Type B pancreatic cell (in vitro differentiated cells): ENCODE data around the gene MBTPS1. TPM values are rescaled to one million over a fixed set of nuclear protein-coding genes. Genes with fewer than 3 reads are reported as not detected.

Experiments used
- DNase-seq: peaks from one replicate; pipeline ENCODE4 v3.0.0; 2021; ENCODE audit warnings: mixed read lengths; ENCODE audit not compliant: unreplicated experiment; ENCODE audit errors: extremely low spot score
- H3K27ac Mint-ChIP-seq: 2 replicates; pipeline ENCODE4 v1.8.0; 2021; ENCODE audit warnings: mild to moderate bottlenecking, mixed read lengths
- H3K27me3 Mint-ChIP-seq: 2 replicates; pipeline ENCODE4 v1.8.0; 2021; ENCODE audit warnings: mixed read lengths
- H3K36me3 Mint-ChIP-seq: 2 replicates; pipeline ENCODE4 v1.8.0; 2021; ENCODE audit warnings: mixed read lengths
- H3K4me1 Mint-ChIP-seq: one replicate; pipeline ENCODE4 v1.8.0; 2021; ENCODE audit warnings: mixed read lengths; ENCODE audit not compliant: unreplicated experiment
- H3K4me3 Mint-ChIP-seq: 2 replicates; pipeline ENCODE4 v1.8.0; 2021; ENCODE audit warnings: mild to moderate bottlenecking, mixed read lengths
- H3K9me3 Mint-ChIP-seq: 2 replicates; pipeline ENCODE4 v1.8.0; 2021; ENCODE audit warnings: mixed read lengths
- total RNA-seq: library from RNA; stranded (reverse); gene quantifications from 2 replicates; pipeline ENCODE4 v1.2.1, GENCODE V29; 2021; ENCODE audit warnings: low replicate concordance
- TF ChIP-seq, protein P1 (sequence below): fragments of 200-600 bp; sonication (generic); conservative IDR thresholded peaks from 2 replicates; pipeline ENCODE4 v1.5.0; 2021; ENCODE audit warnings: antibody characterized with exemption, mild to moderate bottlenecking

The MBTPS1 gene
- total RNA-seq, 1 donor from 2014 or later: 88.4 TPM

GRCh38 chr16:84055366-84055765 is 61.4 kb downstream of the MBTPS1 start:
- Mint-ChIP-seq H3K4me1 (no peaks in the 10 kb centered on the region), H3K9me3 (no peaks in the 10 kb centered on the region), H3K36me3 (peaks cover 24% of the 10 kb centered on the region), H3K27ac (no peak overlapping the region), H3K27me3 (no peaks in the 10 kb centered on the region), H3K4me3 (no peak overlapping the region)
- TF ChIP-seq, protein P1, sequence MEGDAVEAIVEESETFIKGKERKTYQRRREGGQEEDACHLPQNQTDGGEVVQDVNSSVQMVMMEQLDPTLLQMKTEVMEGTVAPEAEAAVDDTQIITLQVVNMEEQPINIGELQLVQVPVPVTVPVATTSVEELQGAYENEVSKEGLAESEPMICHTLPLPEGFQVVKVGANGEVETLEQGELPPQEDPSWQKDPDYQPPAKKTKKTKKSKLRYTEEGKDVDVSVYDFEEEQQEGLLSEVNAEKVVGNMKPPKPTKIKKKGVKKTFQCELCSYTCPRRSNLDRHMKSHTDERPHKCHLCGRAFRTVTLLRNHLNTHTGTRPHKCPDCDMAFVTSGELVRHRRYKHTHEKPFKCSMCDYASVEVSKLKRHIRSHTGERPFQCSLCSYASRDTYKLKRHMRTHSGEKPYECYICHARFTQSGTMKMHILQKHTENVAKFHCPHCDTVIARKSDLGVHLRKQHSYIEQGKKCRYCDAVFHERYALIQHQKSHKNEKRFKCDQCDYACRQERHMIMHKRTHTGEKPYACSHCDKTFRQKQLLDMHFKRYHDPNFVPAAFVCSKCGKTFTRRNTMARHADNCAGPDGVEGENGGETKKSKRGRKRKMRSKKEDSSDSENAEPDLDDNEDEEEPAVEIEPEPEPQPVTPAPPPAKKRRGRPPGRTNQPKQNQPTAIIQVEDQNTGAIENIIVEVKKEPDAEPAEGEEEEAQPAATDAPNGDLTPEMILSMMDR: no peak
- peak; percentile 47 for DNase-seq

- peaks cover 24% of the 10 kb centered on the region for H3K36me3 Mint-ChIP-seq
- DNase-seq: peak; percentile 69
- H3K27me3 Mint-ChIP-seq: no peaks in the 10 kb centered on the region
- H3K9me3 Mint-ChIP-seq: no peaks in the 10 kb centered on the region
- H3K4me1 Mint-ChIP-seq: no peaks in the 10 kb centered on the region
- no peak overlapping the region for H3K4me3 Mint-ChIP-seq
- TF ChIP-seq, protein P1: no peak
- no peak overlapping the region for H3K27ac Mint-ChIP-seq
These were observed 61.8 kb downstream of the MBTPS1 start for GRCh38 chr16:84054916-84055315.

DNA sequence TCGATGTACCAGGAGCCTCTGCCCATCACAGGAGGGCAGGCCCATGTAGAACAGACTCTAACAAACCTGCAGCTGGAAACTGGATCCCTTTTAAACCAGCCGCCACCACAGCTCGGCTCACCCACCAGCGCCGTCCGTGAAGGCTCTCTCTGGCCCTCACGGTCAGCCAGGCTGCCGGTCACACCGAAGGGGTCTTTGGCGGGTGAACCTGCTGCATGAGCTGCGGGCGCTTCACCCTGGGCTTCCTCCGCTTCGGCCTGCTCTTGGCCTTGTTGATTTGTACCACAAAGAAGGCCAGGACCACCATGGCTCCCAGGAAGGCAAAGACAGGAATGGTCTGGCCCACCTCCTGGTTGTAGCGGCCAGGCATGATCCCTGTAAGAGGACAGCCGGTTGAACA is 62.5 kb downstream of the MBTPS1 start:
- Mint-ChIP-seq H3K27me3 (no peaks in the 10 kb centered on the region), H3K9me3 (no peaks in the 10 kb centered on the region), H3K4me1 (no peaks in the 10 kb centered on the region), H3K27ac (no peak overlapping the region), H3K36me3 (peaks cover 24% of the 10 kb centered on the region), H3K4me3 (no peak overlapping the region)
- peak; percentile 68 for DNase-seq
- TF ChIP-seq, protein P1: no peak

GRCh38 chr16:84053237-84053636 is 63.5 kb downstream of the MBTPS1 start:
- Mint-ChIP-seq H3K27ac (no peak overlapping the region), H3K27me3 (no peaks in the 10 kb centered on the region)

GRCh38 chr16:84052071-84052622 is 64.6 kb downstream of the MBTPS1 start:
- no peak overlapping the region for H3K4me3 Mint-ChIP-seq
- no peaks in the 10 kb centered on the region for H3K4me1 Mint-ChIP-seq
- H3K27ac Mint-ChIP-seq: no peak overlapping the region
- TF ChIP-seq, protein P1: no peak
- H3K9me3 Mint-ChIP-seq: no peaks in the 10 kb centered on the region
- no peak for DNase-seq
- H3K27me3 Mint-ChIP-seq: no peaks in the 10 kb centered on the region
- H3K36me3 Mint-ChIP-seq: peaks cover 19% of the 10 kb centered on the region

More at GRCh38 chr16:84053237-84053636, 63.5 kb downstream of the MBTPS1 start:
- no peaks in the 10 kb centered on the region for H3K9me3 Mint-ChIP-seq
- no peak overlapping the region for H3K4me3 Mint-ChIP-seq
- no peaks in the 10 kb centered on the region for H3K4me1 Mint-ChIP-seq
- TF ChIP-seq, protein P1: no peak
- peak; percentile 42 for DNase-seq
- H3K36me3 Mint-ChIP-seq: peaks cover 24% of the 10 kb centered on the region

DNA sequence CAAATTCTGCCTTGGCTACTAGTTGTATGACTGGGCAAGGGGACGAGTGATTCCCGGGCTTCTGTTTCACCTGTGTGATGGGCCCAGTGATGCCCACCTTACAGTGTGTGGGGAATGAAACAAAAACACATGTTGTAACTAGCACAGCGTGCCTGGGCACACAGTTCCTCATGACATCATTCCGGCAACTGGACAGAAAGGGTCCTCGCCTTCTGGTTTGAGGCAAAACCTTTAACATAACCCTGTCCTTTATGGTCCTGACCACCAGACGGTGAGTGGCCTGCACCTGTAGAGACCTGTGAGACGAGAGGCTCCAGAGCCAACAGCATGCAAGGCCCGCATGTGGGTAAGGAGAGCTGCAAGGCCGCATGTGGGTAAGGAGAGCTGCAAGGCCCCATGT is 66.4 kb downstream of the MBTPS1 start:
- Mint-ChIP-seq H3K4me3 (no peak overlapping the region), H3K9me3 (no peaks in the 10 kb centered on the region), H3K4me1 (no peaks in the 10 kb centered on the region), H3K27me3 (no peaks in the 10 kb centered on the region), H3K36me3 (peaks cover 12% of the 10 kb centered on the region), H3K27ac (no peak overlapping the region)
- DNase-seq: no peak
- TF ChIP-seq, protein P1: no peak
